Gastrocnemius medialis (tissue), 4 donors: Measurements from ENCODE around the gene KPRP. TPM values are rescaled to one million over a fixed set of nuclear protein-coding genes. Genes with fewer than 3 reads are reported as not detected.

Experiments used
- ATAC-seq, 2 donors: fragments of 150-250 bp; one replicate each; pipeline ENCODE4 v1.9.1; 2016
- DNase-seq, 2 donors: peaks; one replicate each; pipeline ENCODE4 v3.0.0-alpha.2; 2019
- H3K27ac ChIP-seq, 4 donors: fragments of 200-600 bp; sonication (generic); 1 replicate in 1 of 4; 2 replicates in 3 of 4; pipeline ENCODE4 v1.5.1; 2016 to 2018; ENCODE audit warnings: mild to moderate bottlenecking in 2 of 4, moderate library complexity in 1 of 4
- H3K27me3 ChIP-seq, 3 donors: fragments of 200-600 bp; sonication (generic) in 2 of 3; 1 replicate in 1 of 3; 2 replicates in 2 of 3; pipeline versions ENCODE4 v1.5.1 to v1.6.0; 2016 to 2019; ENCODE audit warnings: mild to moderate bottlenecking in 1 of 3, moderate library complexity in 1 of 3
- H3K36me3 ChIP-seq, 2 donors: fragments of 200-600 bp; sonication (generic) in 1 of 2; one replicate each; pipeline ENCODE4 v1.5.1; 2017 to 2018
- H3K4me1 ChIP-seq, 2 donors: fragments of 200-600 bp; sonication (generic) in 1 of 2; one replicate each; pipeline ENCODE4 v1.5.1; 2016 to 2017; ENCODE audit warnings: mild to moderate bottlenecking in 2 of 2
- H3K4me3 ChIP-seq, 4 donors: fragments of 200-600 bp; sonication (generic) in 3 of 4; 1 replicate in 1 of 4; 2 replicates in 3 of 4; pipeline ENCODE4 v1.5.1; 2016 to 2019; ENCODE audit warnings: mild to moderate bottlenecking in 2 of 4
- H3K9me3 ChIP-seq, 3 donors: fragments of 200-600 bp; sonication (generic) in 2 of 3; 1 replicate in 1 of 3; 2 replicates in 2 of 3; pipeline ENCODE4 v1.5.1; 2016 to 2019
- POLR2A ChIP-seq, 2 donors: fragments of 450-650 bp; IDR thresholded peaks; one replicate each; pipeline ENCODE4 v1.6.1; 2017; ENCODE audit warnings: antibody characterized with exemption in 2 of 2, mild to moderate bottlenecking in 2 of 2, moderate library complexity in 2 of 2
- in situ Hi-C, 4 donors: fragments of 200-750 bp; cut with MboI; loops; one replicate each; pipeline versions ENCODE4 v1.15.0 to v1.8.0; 2017; ENCODE audit warnings: low sequenced_read_pairs in 4 of 4
- intact Hi-C: fragments of 100-400 bp; cut with DNase I; formaldehyde crosslinking; loops from one replicate; pipeline ENCODE4 v1.15.1; 2023; ENCODE audit warnings: low total_unique reads
- total RNA-seq, 4 donors: library from RNA; depleted of rRNA; stranded (reverse); fragments of >200 nt; gene quantifications; one replicate each; pipeline versions ENCODE4 v1.1.0 to v1.2.3, GENCODE V29; 2016
- TF ChIP-seq, protein P1 (sequence below), 5 experiments: fragments of 450-650 bp in 3 of 5; fragments of 200-600 bp in 2 of 5; sonication (generic) in 2 of 5; IDR thresholded peaks in 4 of 5; conservative IDR thresholded peaks in 1 of 5; 1 replicate in 4 of 5; 2 replicates in 1 of 5; pipeline ENCODE4 v1.5.1; 2016 to 2019; ENCODE audit warnings: antibody characterized with exemption in 5 of 5, mild to moderate bottlenecking in 3 of 5, moderate library complexity in 3 of 5

Gene KPRP
- total RNA-seq, 4 donors from 2014 or later: not detected

DNA sequence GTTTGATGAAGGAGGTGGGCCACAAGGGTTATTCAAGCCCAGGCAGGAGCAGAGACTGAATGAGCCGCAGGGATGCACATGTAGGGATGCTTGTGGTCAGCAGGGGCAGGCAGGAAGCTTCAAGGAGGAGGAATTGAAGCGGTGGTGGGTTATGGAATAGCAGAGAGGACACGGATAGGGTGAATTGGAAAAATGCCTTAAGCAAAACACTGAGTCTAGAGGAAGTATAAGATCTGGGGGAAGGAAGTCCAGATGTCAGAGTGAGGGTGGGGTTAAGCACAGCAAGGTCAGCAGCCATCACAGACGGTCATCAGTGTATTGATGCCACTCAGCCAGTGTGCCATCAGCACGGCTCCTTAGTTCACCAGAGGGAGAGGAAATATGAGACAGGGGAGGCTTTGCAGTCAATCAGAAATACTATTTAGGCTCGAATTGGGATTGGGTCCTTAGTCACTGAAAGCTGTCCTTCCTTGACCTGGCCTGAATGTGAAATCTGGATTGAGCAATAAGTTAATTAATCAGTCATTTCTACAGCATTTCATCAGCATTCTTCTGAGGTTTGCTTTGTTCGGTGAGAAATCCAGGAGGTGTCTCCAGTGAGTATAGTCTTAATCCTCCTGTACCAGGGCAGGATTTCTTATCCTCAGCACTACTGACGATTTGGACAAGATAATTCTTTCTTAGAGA is 11.2 kb downstream of the KPRP start:
- DNase-seq (no peak), ATAC-seq (no peak)
- in situ Hi-C loops (no loop called here), intact Hi-C loops (no loop called here)
- Histone ChIP-seq H3K4me3 (no peak overlapping the region), H3K4me1 (no peaks in the 10 kb centered on the region), H3K36me3 (no peaks in the 10 kb centered on the region), H3K9me3 (no peaks in the 10 kb centered on the region), H3K27ac (no peak overlapping the region), H3K27me3 (no peaks in the 10 kb centered on the region)
- TF ChIP-seq, protein P1, sequence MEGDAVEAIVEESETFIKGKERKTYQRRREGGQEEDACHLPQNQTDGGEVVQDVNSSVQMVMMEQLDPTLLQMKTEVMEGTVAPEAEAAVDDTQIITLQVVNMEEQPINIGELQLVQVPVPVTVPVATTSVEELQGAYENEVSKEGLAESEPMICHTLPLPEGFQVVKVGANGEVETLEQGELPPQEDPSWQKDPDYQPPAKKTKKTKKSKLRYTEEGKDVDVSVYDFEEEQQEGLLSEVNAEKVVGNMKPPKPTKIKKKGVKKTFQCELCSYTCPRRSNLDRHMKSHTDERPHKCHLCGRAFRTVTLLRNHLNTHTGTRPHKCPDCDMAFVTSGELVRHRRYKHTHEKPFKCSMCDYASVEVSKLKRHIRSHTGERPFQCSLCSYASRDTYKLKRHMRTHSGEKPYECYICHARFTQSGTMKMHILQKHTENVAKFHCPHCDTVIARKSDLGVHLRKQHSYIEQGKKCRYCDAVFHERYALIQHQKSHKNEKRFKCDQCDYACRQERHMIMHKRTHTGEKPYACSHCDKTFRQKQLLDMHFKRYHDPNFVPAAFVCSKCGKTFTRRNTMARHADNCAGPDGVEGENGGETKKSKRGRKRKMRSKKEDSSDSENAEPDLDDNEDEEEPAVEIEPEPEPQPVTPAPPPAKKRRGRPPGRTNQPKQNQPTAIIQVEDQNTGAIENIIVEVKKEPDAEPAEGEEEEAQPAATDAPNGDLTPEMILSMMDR (IDR thresholded peaks at IDR 0.05 in 4 of 5, conservative IDR thresholded peaks at IDR 0.05 in 1 of 5): no peak

DNA sequence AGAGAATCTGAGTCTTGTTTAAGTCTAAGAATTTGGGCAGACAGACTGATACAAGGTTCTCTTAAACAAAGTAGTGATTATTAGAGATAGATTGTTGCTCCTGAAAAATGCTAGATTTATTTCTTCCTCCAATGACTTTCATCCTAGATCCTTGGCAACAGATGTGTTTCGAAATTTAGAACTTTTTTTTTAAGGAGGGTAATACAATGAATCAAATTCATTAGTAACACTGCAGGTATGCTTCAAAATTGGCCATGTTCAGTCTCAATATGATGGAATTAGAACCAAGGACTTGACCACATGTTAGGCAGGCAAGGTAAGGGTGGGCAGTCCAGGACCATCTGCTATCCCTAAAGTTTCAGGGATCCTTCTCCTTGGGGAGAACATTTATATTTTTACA is 12.6 kb downstream of the KPRP start:
- DNase-seq: no peak
- intact Hi-C loops: no loop called here
- Histone ChIP-seq H3K27ac (no peak overlapping the region), H3K9me3 (no peaks in the 10 kb centered on the region), H3K4me3 (no peak overlapping the region), H3K27me3 (no peaks in the 10 kb centered on the region), H3K4me1 (no peaks in the 10 kb centered on the region), H3K36me3 (no peaks in the 10 kb centered on the region)
- ATAC-seq: no peak
- no peak for TF ChIP-seq POLR2A (IDR thresholded peaks at IDR 0.05)
- TF ChIP-seq, protein P1 (IDR thresholded peaks at IDR 0.05 in 4 of 5, conservative IDR thresholded peaks at IDR 0.05 in 1 of 5): no peak
- in situ Hi-C loops: no loop called here

DNA sequence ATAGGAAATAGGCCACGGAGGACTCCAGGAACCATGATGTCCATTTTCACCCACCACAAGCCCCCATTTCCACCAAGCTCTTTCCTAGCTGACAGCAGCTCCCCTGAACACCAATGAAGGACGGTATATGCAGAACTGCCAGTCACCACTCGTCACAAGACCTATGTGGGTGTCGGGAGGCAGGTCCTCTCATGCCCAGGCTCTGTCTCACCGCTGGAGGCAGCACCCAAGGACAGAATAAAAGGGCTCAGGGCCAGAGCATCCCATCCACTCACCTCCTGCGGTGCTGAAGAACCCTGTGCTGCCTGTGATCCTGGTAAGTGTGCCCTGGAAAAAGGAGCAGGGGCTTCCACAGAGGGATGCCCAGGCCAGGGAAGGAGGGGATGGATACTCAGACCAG is 17.1 kb downstream of the KPRP start, which contains the start of gene LCE1F:
TSS of gene LCE1F (plus strand) at position 266 of the 400 bp plus-strand sequence. CDS start 1,232 bp downstream, outside the sequence.
- intact Hi-C loops (no loop called here), in situ Hi-C loops (no loop called here)
- no peak within 1 kb of the TSS for H3K27ac ChIP-seq
- DNase-seq (no peak), ATAC-seq (no peak)
- H3K27me3 ChIP-seq: no peaks in the 10 kb centered on the region
- TF ChIP-seq POLR2A (IDR thresholded peaks at IDR 0.05): no peak
- TF ChIP-seq, protein P1 (IDR thresholded peaks at IDR 0.05 in 4 of 5, conservative IDR thresholded peaks at IDR 0.05 in 1 of 5): no peak
- H3K4me1 ChIP-seq: no peaks in the 10 kb centered on the region
- H3K4me3 ChIP-seq: no peak within 1 kb of the TSS
- H3K36me3 ChIP-seq: no peaks in the 10 kb centered on the region
- no peaks in the 10 kb centered on the region for H3K9me3 ChIP-seq

DNA sequence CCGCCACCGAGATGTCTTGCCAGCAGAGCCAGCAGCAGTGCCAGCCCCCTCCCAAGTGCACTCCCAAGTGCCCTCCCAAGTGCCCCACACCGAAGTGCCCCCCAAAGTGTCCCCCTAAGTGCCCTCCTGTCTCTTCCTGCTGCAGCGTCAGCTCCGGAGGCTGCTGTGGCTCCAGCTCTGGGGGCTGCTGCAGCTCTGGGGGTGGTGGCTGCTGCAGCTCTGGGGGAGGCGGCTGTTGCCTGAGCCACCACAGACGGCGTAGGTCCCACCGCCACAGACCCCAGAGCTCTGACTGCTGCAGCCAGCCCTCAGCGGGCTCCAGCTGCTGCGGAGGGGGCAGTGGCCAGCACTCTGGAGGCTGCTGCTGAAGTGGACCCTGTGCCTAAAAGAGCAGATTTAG is 18.5 kb downstream of the KPRP start:
- intact Hi-C loops (no loop called here), in situ Hi-C loops (no loop called here)
- H3K9me3 ChIP-seq: no peaks in the 10 kb centered on the region
- no peak for ATAC-seq
- DNase-seq: no peak
- no peak overlapping the region for H3K27ac ChIP-seq
- no peaks in the 10 kb centered on the region for H3K36me3 ChIP-seq
- TF ChIP-seq, protein P1 (IDR thresholded peaks at IDR 0.05 in 4 of 5, conservative IDR thresholded peaks at IDR 0.05 in 1 of 5): no peak
- no peak for TF ChIP-seq POLR2A (IDR thresholded peaks at IDR 0.05)
- no peaks in the 10 kb centered on the region for H3K4me1 ChIP-seq
- no peaks in the 10 kb centered on the region for H3K27me3 ChIP-seq
- H3K4me3 ChIP-seq: no peak overlapping the region
